ENCODE results near the gene PRSS21.

Gene PRSS21

DNA sequence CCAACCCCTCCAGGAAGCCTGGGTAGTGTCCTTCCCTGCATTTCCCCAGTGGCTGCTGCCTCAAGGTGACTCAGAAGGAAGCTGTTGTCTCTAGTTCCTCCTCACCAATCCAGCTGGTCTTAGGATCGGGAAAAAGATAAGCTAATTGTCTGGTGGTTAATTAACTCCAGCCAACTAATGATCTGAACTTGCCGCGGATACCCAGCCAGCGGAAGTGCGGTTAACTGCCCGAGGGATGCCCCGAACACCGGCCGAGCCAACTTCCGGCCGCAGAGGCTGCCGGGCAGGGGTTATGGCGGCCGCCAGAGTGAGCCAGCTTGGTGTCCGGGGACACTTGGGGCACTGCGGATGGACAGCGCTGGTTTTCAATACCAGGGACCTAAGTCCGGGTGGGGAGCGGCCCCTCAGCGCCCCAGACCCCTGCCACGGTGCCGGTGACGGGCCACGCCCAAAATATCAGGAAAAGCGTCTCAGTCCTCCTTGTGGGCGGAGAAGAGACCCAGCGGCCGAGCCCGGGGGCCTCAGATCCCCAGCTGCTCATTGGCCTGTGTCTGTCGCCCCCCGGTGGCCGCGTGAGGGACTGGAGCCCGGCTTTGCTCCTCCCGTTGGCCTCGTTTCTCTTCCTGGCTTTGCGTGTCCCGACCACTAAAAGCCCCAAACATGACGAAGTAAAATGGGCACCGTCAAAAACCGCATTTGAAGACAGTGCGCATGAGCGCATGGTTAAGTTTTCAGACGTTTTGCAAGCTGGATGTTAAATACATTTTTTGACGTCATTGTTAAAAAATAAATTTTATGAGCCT is 51.2 kb downstream of the PRSS21 start:
- peak; percentile 95 for DNase-seq (ENCODE audit: low spot score)
